HepG2 (cell line): ENCODE data around the gene UBQLN4. TPM values are rescaled to one million over a fixed set of nuclear protein-coding genes. Genes with fewer than 3 reads are reported as not detected.

Experiments
- CBFB ChIP-seq: sonication (generic); formaldehyde crosslinking; IDR thresholded peaks from 2 replicates; pipeline ENCODE4 v1.4.0; 2020; ENCODE audit warnings: missing genetic modification reagents
- ELF1 ChIP-seq: sonication (generic); formaldehyde crosslinking; IDR thresholded peaks from 2 replicates; pipeline ENCODE4 v1.4.0; 2020; ENCODE audit warnings: missing genetic modification reagents
- KDM2A ChIP-seq: sonication (generic); formaldehyde crosslinking; IDR thresholded peaks from 2 replicates; pipeline ENCODE4 v1.4.0; 2020; ENCODE audit warnings: low read depth, missing genetic modification reagents, borderline replicate concordance
- KMT2B ChIP-seq: IDR thresholded peaks from 2 replicates; pipeline ENCODE4 v1.6.1; 2016; ENCODE audit warnings: missing genetic modification reagents, missing compliant biosample characterization
- THAP11 ChIP-seq: IDR thresholded peaks from 2 replicates; pipeline ENCODE4 v1.6.1; 2016; ENCODE audit warnings: missing biosample characterization, missing genetic modification reagents
- YEATS2 ChIP-seq: sonication (generic); formaldehyde crosslinking; IDR thresholded peaks from 2 replicates; pipeline ENCODE4 v1.4.0; 2020; ENCODE audit warnings: missing genetic modification reagents, borderline replicate concordance
- ZFX ChIP-seq: sonication (generic); formaldehyde crosslinking; IDR thresholded peaks from 2 replicates; pipeline ENCODE4 v1.4.0; 2020; ENCODE audit warnings: mild to moderate bottlenecking, low read depth, missing genetic modification reagents, moderate library complexity
- ZNF264 ChIP-seq: sonication (generic); formaldehyde crosslinking; IDR thresholded peaks from 2 replicates; pipeline ENCODE4 v1.4.0; 2020; ENCODE audit warnings: missing genetic modification reagents
- ZSCAN9 ChIP-seq: IDR thresholded peaks from 2 replicates; pipeline ENCODE4 v1.6.1; 2016; ENCODE audit warnings: borderline replicate concordance
- polyA plus RNA-seq, 8 experiments: library from polyadenylated mRNA; depleted of rRNA in 3 of 8; stranded (reverse) in 7 of 8; unstranded in 1 of 8; fragments of >200 nt; fragmentation: Illumina TruSeq in 4 of 8; extraction: Trizol in 4 of 8; gene quantifications; 2 replicates each; pipeline versions ENCODE4 v1.2.1 to v1.2.3, GENCODE V29; 2011 to 2016; ENCODE audit warnings: low read depth in 4 of 8, missing spikeins in 1 of 8, mixed read lengths in 1 of 8; ENCODE audit not compliant: insufficient read depth in 1 of 8
- total RNA-seq, 5 experiments: library from RNA; depleted of rRNA; stranded (reverse); fragments of >200 nt; fragmentation: Illumina TruSeq; extraction: Trizol; gene quantifications; 2 replicates each; pipeline ENCODE4 v1.2.3, GENCODE V29; 2016; ENCODE audit warnings: low read depth in 1 of 5
- TF ChIP-seq, protein P1 (sequence below): sonication (generic); formaldehyde crosslinking; IDR thresholded peaks from one replicate; pipeline ENCODE4 v1.5.1; 2020; ENCODE audit warnings: mild to moderate bottlenecking, missing genetic modification reagents; ENCODE audit errors: not compliant biosample characterization
- TF ChIP-seq, protein P2 (sequence below), 2 experiments: IDR thresholded peaks; 2 replicates each; pipeline ENCODE4 v1.6.1; 2011 to 2012; ENCODE audit warnings: low read length in 2 of 2, borderline replicate concordance in 1 of 2, low read depth in 1 of 2, mild to moderate bottlenecking in 1 of 2, moderate library complexity in 1 of 2
- TF ChIP-seq, protein P3 (sequence below): sonication (generic); formaldehyde crosslinking; IDR thresholded peaks from 2 replicates; pipeline ENCODE4 v1.5.1; 2020; ENCODE audit warnings: mild to moderate bottlenecking, missing genetic modification reagents, borderline replicate concordance
- TF ChIP-seq, protein P4 (sequence below): sonication (generic); formaldehyde crosslinking; IDR thresholded peaks from 2 replicates; pipeline ENCODE4 v1.8.1; 2023; ENCODE audit warnings: missing genetic modification reagents, mild to moderate bottlenecking, borderline replicate concordance

Gene UBQLN4
- total and polyA plus RNA-seq, 2 of the 13 experiments (the other 11 are each of a cell fraction or from before 2014, with no cell fraction given): 31.5 to 39.8 TPM

DNA sequence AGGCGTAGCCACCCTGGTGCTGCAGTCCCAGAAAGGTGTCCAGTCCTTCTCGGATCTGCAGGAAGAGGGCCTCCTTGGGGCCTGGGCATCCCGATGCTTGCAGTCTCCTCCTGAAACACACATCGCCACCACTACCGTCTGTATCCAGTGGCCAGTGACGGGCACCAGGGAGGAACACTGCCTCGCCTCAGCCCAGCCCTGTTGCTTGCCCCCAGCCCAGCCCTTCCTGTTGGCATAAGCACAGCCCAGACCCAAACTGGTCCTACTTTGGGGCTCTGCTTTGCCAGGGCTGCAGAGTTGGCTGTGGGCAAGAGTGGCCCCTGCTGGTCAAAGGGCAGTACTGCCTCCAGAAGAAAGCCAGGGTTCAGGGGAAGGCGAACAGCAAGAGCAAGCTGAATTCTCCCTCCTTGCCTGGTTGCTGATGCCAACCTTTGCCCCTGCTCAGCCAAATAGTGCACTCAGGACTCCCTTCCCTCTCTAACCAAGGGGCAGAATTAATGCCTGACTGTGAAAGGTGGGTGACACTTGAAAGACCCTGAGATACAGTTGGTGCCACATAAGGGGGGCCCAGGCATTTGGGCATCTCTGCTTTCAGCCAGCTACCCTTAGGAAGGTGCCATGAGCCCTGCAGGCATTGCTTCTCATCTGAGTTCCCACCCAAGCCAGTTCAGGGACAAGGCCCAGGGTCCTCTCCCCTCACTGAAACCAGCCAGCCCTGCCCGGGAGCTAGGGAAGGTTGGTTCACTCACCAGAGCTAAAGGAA, 64.2 kb downstream of the UBQLN4 start (continued):
- TF ChIP-seq, protein P1, sequence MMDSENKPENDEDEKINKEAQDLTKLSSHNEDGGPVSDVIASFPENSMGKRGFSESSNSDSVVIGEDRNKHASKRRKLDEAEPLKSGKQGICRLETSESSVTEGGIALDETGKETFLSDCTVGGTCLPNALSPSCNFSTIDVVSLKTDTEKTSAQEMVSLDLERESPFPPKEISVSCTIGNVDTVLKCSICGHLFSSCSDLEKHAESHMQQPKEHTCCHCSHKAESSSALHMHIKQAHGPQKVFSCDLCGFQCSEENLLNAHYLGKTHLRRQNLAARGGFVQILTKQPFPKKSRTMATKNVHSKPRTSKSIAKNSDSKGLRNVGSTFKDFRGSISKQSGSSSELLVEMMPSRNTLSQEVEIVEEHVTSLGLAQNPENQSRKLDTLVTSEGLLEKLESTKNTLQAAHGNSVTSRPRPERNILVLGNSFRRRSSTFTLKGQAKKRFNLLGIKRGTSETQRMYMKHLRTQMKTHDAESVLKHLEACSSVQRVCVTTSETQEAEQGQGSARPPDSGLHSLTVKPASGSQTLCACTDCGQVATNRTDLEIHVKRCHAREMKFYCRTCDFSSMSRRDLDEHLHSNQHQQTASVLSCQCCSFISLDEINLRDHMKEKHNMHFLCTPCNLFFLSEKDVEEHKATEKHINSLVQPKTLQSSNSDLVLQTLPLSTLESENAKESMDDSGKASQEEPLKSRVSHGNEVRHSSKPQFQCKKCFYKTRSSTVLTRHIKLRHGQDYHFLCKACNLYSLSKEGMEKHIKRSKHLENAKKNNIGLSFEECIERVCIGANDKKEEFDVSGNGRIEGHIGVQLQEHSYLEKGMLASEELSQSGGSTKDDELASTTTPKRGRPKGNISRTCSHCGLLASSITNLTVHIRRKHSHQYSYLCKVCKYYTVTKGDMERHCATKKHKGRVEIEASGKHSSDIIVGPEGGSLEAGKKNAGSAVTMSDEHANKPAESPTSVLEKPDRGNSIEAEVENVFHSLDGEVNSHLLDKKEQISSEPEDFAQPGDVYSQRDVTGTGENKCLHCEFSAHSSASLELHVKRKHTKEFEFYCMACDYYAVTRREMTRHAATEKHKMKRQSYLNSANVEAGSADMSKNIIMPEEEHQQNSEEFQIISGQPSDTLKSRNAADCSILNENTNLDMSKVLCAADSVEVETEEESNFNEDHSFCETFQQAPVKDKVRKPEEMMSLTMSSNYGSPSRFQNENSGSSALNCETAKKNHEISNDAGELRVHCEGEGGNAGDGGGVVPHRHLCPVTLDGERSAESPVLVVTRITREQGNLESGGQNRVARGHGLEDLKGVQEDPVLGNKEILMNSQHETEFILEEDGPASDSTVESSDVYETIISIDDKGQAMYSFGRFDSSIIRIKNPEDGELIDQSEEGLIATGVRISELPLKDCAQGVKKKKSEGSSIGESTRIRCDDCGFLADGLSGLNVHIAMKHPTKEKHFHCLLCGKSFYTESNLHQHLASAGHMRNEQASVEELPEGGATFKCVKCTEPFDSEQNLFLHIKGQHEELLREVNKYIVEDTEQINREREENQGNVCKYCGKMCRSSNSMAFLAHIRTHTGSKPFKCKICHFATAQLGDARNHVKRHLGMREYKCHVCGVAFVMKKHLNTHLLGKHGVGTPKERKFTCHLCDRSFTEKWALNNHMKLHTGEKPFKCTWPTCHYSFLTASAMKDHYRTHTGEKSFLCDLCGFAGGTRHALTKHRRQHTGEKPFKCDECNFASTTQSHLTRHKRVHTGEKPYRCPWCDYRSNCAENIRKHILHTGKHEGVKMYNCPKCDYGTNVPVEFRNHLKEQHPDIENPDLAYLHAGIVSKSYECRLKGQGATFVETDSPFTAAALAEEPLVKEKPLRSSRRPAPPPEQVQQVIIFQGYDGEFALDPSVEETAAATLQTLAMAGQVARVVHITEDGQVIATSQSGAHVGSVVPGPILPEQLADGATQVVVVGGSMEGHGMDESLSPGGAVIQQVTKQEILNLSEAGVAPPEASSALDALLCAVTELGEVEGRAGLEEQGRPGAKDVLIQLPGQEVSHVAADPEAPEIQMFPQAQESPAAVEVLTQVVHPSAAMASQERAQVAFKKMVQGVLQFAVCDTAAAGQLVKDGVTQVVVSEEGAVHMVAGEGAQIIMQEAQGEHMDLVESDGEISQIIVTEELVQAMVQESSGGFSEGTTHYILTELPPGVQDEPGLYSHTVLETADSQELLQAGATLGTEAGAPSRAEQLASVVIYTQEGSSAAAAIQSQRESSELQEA: peak; percentile 40
- TF ChIP-seq CBFB: peak; percentile 61; the same call in 1 of the 2 replicates
- TF ChIP-seq ZSCAN9 (CRISPR knock-in tag): no peak
- TF ChIP-seq KDM2A (CRISPR knock-in tag): peak; percentile 60; the same call in 1 of the 2 replicates
- no peak for TF ChIP-seq KMT2B (CRISPR knock-in tag)
- peak; percentile 38; the same call in 1 of the 2 replicates for TF ChIP-seq ELF1 (CRISPR knock-in tag)
- peak; percentile 29; the same call in 1 of the 2 replicates for TF ChIP-seq ZFX (CRISPR knock-in tag)
- TF ChIP-seq ZNF264: no peak
- TF ChIP-seq, protein P2, sequence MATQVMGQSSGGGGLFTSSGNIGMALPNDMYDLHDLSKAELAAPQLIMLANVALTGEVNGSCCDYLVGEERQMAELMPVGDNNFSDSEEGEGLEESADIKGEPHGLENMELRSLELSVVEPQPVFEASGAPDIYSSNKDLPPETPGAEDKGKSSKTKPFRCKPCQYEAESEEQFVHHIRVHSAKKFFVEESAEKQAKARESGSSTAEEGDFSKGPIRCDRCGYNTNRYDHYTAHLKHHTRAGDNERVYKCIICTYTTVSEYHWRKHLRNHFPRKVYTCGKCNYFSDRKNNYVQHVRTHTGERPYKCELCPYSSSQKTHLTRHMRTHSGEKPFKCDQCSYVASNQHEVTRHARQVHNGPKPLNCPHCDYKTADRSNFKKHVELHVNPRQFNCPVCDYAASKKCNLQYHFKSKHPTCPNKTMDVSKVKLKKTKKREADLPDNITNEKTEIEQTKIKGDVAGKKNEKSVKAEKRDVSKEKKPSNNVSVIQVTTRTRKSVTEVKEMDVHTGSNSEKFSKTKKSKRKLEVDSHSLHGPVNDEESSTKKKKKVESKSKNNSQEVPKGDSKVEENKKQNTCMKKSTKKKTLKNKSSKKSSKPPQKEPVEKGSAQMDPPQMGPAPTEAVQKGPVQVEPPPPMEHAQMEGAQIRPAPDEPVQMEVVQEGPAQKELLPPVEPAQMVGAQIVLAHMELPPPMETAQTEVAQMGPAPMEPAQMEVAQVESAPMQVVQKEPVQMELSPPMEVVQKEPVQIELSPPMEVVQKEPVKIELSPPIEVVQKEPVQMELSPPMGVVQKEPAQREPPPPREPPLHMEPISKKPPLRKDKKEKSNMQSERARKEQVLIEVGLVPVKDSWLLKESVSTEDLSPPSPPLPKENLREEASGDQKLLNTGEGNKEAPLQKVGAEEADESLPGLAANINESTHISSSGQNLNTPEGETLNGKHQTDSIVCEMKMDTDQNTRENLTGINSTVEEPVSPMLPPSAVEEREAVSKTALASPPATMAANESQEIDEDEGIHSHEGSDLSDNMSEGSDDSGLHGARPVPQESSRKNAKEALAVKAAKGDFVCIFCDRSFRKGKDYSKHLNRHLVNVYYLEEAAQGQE (IDR thresholded peaks at IDR 0.05; ENCODE audit: borderline replicate concordance in 1 of 2, low read depth in 1 of 2, low read length in 2 of 2): no peak
- TF ChIP-seq, protein P3, sequence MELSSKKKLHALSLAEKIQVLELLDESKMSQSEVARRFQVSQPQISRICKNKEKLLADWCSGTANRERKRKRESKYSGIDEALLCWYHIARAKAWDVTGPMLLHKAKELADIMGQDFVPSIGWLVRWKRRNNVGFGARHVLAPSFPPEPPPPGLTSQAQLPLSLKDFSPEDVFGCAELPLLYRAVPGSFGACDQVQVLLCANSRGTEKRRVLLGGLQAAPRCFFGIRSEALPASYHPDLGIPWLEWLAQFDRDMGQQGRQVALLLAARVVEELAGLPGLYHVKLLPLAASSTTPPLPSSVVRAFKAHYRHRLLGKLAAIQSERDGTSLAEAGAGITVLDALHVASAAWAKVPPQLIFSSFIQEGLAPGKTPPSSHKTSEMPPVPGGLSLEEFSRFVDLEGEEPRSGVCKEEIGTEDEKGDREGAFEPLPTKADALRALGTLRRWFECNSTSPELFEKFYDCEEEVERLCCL (CRISPR knock-in tag): no peak
- TF ChIP-seq, protein P4, sequence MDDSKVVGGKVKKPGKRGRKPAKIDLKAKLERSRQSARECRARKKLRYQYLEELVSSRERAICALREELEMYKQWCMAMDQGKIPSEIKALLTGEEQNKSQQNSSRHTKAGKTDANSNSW (CRISPR knock-in tag): 0 out of 2 replicates have a peak, but pooled peaks have one; percentile 48
- TF ChIP-seq YEATS2 (CRISPR knock-in tag): peak; percentile 34; the same call in 1 of the 2 replicates
- peak; percentile 49; the same call in 1 of the 2 replicates for TF ChIP-seq THAP11 (CRISPR knock-in tag)
